Adrenal gland (tissue), 5 donors: ENCODE measurements around the gene PTGIS.

ENCODE experiments used
- POLR2A ChIP-seq, 2 donors: fragments of 450-650 bp; IDR thresholded peaks; one replicate each; pipeline ENCODE4 v1.6.1; 2017; ENCODE audit warnings: antibody characterized with exemption in 2 of 2, mild to moderate bottlenecking in 2 of 2, moderate library complexity in 1 of 2
- TF ChIP-seq, protein P1 (sequence below), 6 experiments: fragments of 450-650 bp in 4 of 6; fragments of 200-600 bp in 2 of 6; sonication (generic) in 1 of 6; IDR thresholded peaks; 1 replicate in 5 of 6; 2 replicates in 1 of 6; pipeline versions ENCODE4 v1.5.1 to v1.8.0; 2016 to 2021; ENCODE audit warnings: antibody characterized with exemption in 6 of 6, mild to moderate bottlenecking in 2 of 6, moderate library complexity in 1 of 6
- donor health status: DM: no; HTN: no; CAD: no.

DNA sequence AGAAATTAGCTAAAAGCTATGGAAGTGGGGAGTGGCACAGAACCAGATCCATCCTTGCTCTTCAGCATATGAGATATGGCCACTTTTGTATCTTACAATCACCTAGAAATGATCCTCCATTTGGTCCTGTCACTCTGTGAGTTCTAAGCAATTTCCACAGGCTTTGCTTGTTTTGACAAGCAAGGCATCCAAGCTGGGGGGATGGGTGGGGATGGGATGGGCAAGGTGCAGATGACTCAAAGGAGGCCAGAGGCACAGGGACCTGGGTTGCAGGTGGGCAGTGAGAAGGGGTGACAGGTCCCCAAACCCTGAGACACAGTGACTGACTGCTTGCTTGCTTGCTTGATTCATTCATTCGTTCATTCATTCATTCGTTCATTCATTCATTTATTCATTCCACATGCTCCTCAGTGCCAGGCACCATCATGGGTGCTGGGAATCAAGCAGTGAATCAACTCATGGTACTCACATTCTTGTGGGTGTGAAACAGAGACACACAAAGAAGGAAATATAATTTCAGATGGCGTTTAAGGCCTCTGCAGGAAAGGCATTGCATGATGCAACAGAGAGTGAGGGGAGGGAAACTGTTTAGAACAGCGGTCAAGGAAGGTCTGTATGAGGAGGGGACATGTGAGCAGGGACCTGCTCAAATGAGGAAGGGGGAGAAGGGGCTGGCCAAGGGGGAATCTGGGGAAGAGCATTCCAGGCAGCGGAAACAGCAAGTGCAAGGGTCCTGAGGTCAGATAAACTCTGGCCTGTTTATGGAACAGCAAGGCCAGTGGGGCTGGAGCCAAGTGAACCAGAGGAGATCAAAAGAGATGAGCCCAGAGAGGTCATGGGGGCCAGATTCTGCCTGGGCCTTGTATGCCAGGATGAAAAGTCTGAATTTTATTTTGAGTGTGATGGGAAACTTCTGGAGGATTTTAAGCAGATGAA is 88.9 kb downstream of the PTGIS start:
- TF ChIP-seq, protein P1, sequence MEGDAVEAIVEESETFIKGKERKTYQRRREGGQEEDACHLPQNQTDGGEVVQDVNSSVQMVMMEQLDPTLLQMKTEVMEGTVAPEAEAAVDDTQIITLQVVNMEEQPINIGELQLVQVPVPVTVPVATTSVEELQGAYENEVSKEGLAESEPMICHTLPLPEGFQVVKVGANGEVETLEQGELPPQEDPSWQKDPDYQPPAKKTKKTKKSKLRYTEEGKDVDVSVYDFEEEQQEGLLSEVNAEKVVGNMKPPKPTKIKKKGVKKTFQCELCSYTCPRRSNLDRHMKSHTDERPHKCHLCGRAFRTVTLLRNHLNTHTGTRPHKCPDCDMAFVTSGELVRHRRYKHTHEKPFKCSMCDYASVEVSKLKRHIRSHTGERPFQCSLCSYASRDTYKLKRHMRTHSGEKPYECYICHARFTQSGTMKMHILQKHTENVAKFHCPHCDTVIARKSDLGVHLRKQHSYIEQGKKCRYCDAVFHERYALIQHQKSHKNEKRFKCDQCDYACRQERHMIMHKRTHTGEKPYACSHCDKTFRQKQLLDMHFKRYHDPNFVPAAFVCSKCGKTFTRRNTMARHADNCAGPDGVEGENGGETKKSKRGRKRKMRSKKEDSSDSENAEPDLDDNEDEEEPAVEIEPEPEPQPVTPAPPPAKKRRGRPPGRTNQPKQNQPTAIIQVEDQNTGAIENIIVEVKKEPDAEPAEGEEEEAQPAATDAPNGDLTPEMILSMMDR (IDR thresholded peaks at IDR 0.05), result no peak
- TF ChIP-seq POLR2A (IDR thresholded peaks at IDR 0.05), result no peak
